22Rv1 (cell line): Measurements from ENCODE around the gene OTUD7B.

Source experiments
- ZFX ChIP-seq: fragments of 450-650 bp; IDR thresholded peaks from 2 replicates; pipeline ENCODE4 v1.6.1; 2017; ENCODE audit warnings: antibody characterized with exemption, borderline replicate concordance
- TF ChIP-seq, protein P1 (sequence below): fragments of 450-650 bp; IDR thresholded peaks from 2 replicates; pipeline ENCODE4 v1.5.1; 2017; ENCODE audit warnings: mild to moderate bottlenecking

DNA sequence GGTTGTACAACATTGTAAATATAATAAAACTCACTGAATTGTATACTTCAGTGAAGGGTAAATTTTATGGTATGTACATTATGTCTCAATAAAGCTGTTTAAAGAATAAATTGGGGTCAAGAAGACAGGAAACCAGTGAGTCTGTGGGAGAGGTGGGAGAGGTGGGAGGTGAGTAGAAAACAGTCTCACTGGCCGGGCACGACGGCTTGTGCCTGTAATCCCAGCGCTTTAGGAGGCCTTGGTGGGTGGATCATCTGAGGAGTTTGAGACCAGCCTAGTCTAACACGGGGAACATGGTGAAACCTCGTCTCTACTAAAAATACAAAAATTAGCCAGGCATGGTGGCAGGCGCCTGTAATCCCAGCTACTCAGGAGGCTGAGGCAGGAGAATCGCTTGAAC, 78.1 kb downstream of the OTUD7B start:
- TF ChIP-seq, protein P1, sequence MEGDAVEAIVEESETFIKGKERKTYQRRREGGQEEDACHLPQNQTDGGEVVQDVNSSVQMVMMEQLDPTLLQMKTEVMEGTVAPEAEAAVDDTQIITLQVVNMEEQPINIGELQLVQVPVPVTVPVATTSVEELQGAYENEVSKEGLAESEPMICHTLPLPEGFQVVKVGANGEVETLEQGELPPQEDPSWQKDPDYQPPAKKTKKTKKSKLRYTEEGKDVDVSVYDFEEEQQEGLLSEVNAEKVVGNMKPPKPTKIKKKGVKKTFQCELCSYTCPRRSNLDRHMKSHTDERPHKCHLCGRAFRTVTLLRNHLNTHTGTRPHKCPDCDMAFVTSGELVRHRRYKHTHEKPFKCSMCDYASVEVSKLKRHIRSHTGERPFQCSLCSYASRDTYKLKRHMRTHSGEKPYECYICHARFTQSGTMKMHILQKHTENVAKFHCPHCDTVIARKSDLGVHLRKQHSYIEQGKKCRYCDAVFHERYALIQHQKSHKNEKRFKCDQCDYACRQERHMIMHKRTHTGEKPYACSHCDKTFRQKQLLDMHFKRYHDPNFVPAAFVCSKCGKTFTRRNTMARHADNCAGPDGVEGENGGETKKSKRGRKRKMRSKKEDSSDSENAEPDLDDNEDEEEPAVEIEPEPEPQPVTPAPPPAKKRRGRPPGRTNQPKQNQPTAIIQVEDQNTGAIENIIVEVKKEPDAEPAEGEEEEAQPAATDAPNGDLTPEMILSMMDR: no peak
- TF ChIP-seq ZFX: no peak
